HUES64 (cell line): ENCODE measurements around the gene USP26. TPM values are rescaled to one million over a fixed set of nuclear protein-coding genes. Genes with fewer than 3 reads are reported as not detected.
"Not testable (repeated sequence)": the region's sequence is repeated elsewhere in the genome, so short reads cannot be mapped to it uniquely, and the experiment has no call there.

ENCODE experiments used
- H3K27ac ChIP-seq: 2 replicates; pipeline ENCODE4 v1.7.0; 2013; ENCODE audit warnings: low read depth, low read length, inconsistent platforms
- H3K27me3 ChIP-seq: 2 replicates; pipeline ENCODE4 v1.6.1; 2013; ENCODE audit warnings: mild to moderate bottlenecking, low read length; ENCODE audit not compliant: insufficient read depth
- H3K36me3 ChIP-seq: 2 replicates; pipeline ENCODE4 v1.6.1; 2013; ENCODE audit warnings: mild to moderate bottlenecking, low read length; ENCODE audit not compliant: insufficient read depth
- H3K4me1 ChIP-seq: 2 replicates; pipeline ENCODE4 v1.6.1; 2013; ENCODE audit warnings: mild to moderate bottlenecking, low read length, moderate library complexity; ENCODE audit not compliant: insufficient read depth
- H3K4me3 ChIP-seq: 2 replicates; pipeline ENCODE4 v1.5.1; 2013; ENCODE audit warnings: mild to moderate bottlenecking, low read length, moderate library complexity
- H3K9ac ChIP-seq: 2 replicates; pipeline ENCODE4 v1.6.1; 2013; ENCODE audit warnings: mild to moderate bottlenecking, low read depth, low read length
- H3K9me3 ChIP-seq: 2 replicates; pipeline ENCODE4 v1.6.1; 2013; ENCODE audit warnings: low read depth, low read length; ENCODE audit not compliant: insufficient read depth
- WGBS: fragments of 150-250, 120-280 bp; methylation state at CpG from one replicate; pipeline ENCODE4 v1.1.7; 2013; ENCODE audit warnings: missing lambda C conversion rate; 5-methylcytosine and 5-hydroxymethylcytosine counted together
- polyA plus RNA-seq, 2 experiments: library from polyadenylated mRNA; stranded (reverse); fragments of 50-300 nt; gene quantifications; one replicate each; pipeline ENCODE4 v1.2.3, GENCODE V29; 2013

USP26 gene, protein sequence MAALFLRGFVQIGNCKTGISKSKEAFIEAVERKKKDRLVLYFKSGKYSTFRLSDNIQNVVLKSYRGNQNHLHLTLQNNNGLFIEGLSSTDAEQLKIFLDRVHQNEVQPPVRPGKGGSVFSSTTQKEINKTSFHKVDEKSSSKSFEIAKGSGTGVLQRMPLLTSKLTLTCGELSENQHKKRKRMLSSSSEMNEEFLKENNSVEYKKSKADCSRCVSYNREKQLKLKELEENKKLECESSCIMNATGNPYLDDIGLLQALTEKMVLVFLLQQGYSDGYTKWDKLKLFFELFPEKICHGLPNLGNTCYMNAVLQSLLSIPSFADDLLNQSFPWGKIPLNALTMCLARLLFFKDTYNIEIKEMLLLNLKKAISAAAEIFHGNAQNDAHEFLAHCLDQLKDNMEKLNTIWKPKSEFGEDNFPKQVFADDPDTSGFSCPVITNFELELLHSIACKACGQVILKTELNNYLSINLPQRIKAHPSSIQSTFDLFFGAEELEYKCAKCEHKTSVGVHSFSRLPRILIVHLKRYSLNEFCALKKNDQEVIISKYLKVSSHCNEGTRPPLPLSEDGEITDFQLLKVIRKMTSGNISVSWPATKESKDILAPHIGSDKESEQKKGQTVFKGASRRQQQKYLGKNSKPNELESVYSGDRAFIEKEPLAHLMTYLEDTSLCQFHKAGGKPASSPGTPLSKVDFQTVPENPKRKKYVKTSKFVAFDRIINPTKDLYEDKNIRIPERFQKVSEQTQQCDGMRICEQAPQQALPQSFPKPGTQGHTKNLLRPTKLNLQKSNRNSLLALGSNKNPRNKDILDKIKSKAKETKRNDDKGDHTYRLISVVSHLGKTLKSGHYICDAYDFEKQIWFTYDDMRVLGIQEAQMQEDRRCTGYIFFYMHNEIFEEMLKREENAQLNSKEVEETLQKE
- not detected for polyA plus RNA-seq (2013, experiment 1 of 2)
- polyA plus RNA-seq (2013, experiment 2 of 2), result not detected

DNA sequence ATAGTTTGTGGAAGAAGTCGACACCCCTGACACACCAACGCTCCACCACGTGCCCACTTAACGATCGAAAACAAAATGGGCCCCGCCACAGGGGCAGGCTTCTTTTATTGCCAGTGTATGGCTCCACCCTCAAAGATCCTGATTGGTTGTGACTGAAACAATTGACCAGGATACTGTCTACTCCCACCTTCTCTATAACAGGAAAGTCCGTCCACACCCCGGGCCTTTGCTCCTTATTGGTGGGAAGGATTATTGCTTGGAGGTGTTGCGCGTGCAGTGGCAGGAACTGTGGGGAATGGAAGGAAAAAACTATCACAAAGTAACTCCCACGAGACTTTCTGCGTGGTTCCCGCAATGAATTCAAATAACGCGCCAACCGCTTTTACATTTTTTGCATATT, at the start of gene USP26:
Gene USP26, minus strand, starts transcription at position 79 of the 400 bp plus-strand sequence. CDS start 68,889 bp downstream, outside the sequence.
- Histone ChIP-seq H3K9ac (no peak within 1 kb of the TSS), H3K36me3 (no peaks in the 10 kb centered on the region), H3K4me3 (no peak within 1 kb of the TSS), H3K9me3 (no peaks in the 10 kb centered on the region), H3K4me1 (no peaks in the 10 kb centered on the region), H3K27ac (no peak within 1 kb of the TSS), H3K27me3 (no peaks in the 10 kb centered on the region)
- 96% methylated on average over 12 of the region's 16 CpGs for WGBS

DNA sequence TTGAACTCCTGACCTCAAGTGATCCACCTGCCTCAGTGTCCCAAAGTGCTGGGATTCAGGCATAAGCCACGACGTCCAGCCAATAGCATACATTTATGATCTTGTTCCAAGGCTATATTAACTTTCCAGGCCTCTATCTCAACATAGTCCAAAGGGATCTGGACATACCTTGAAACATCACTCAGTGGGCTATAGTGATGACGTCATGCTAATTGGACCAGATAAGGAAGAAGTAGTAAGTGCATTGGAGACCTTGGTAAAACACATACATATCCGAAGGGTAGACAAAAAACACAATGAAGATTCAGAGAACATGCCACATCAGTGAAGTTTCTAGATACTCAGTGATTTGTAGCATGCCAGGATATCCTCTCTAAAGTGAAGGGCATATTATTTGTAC, 37.4 kb upstream of the USP26 start:
- H3K27ac ChIP-seq, result no peak overlapping the region
- H3K4me3 ChIP-seq, result no peak overlapping the region
- H3K9ac ChIP-seq, result no peak overlapping the region
- H3K36me3 ChIP-seq, result no peaks in the 10 kb centered on the region
- 95% methylated on average over 4 of the region's 4 CpGs for WGBS
- no peaks in the 10 kb centered on the region for H3K4me1 ChIP-seq
- H3K27me3 ChIP-seq, result no peaks in the 10 kb centered on the region
- H3K9me3 ChIP-seq, result no peaks in the 10 kb centered on the region

DNA sequence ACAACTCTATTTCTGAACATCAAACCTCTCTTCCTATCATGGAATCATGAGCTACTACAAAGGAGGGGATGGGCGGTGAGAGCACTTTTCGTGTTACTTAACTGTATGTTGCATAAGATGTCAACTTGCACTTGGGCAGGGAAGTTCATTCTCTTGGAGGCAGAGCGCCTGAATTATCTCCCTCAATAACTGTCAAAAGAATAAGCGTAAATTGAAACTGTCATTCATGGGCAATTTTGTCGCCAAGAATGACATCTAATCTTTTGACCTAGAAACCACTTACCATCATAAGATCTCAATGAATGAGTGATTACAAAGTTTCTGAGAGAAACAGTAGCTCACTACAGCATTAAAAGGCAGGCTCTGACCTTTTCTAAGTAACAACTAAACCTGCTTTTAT, 23.5 kb upstream of the USP26 start:
- no peak overlapping the region for H3K9ac ChIP-seq
- H3K4me1 ChIP-seq, result peaks cover 7% of the 10 kb centered on the region; the same call in 1 of the 2 replicates
- no peak overlapping the region for H3K27ac ChIP-seq
- H3K36me3 ChIP-seq, result no peaks in the 10 kb centered on the region
- 96% methylated on average over 5 of the region's 5 CpGs for WGBS
- H3K27me3 ChIP-seq, result no peaks in the 10 kb centered on the region
- H3K4me3 ChIP-seq, result no peak overlapping the region
- H3K9me3 ChIP-seq, result no peaks in the 10 kb centered on the region

DNA sequence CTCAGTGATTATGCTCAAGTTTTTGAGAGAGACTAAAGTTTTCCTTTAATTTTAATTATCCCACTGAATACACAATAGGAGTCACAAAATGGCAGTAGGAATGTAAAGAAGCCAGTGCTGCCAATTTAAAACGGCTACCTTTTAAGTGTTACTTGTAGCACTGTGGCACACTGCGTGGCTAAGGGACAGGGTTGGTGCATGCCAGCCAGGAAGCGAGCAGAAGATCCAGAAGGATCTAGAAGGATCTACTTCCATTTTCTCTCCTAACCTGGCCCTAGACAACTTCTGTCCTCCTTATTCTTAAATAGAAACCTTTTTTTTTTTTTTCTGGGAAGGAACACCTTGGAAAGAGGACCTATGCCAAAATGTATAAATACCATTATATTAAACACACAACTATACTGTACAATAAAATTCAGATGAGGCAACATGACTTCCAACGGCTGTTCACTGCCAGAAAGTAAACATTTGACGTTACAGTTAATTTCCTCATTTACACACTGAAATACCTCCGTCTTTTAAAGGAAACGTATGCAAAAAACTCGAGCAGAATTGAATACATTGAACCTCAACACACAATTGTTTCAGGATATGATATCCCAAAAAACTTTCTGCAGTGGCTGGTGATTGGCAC, 2.7 kb downstream of the USP26 start:
- 96% methylated on average over 8 of the region's 8 CpGs for WGBS
- H3K4me3 ChIP-seq, result no peak overlapping the region
- no peaks in the 10 kb centered on the region for H3K36me3 ChIP-seq
- no peak overlapping the region for H3K9ac ChIP-seq
- no peaks in the 10 kb centered on the region for H3K4me1 ChIP-seq
- no peaks in the 10 kb centered on the region for H3K9me3 ChIP-seq
- no peaks in the 10 kb centered on the region for H3K27me3 ChIP-seq
- H3K27ac ChIP-seq, result no peak overlapping the region

DNA sequence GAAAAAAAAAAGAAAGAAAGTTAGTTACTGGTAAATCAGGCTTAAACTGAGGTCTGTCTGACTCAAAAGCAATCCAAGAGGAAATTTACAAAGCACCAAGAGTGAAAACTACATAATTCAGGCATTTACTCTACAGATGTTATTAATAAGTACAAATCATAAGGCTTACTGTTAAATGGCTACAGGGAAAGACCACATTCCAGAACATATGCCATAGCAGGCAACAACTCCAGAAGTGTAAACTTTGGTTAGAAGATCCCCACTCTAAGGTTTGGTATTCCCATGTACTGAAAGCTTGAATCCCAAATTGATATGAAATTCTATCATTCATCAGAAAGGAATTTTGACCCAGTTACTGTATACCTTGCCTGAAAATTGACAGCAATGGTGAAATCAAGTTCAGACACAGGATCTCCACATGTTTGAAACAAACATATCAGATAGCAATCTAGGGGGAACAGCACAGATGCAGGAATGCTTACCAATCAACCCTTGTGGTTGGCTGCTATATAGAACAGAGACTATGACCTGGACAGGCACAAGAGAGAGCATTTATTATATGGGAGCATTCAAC, 6.6 kb downstream of the USP26 start:
- H3K9me3 ChIP-seq, result no peaks in the 10 kb centered on the region
- H3K27ac ChIP-seq, result no peak overlapping the region
- no peaks in the 10 kb centered on the region for H3K4me1 ChIP-seq
- no peak overlapping the region for H3K9ac ChIP-seq
- no peaks in the 10 kb centered on the region for H3K36me3 ChIP-seq
- no peaks in the 10 kb centered on the region for H3K27me3 ChIP-seq
- no peak overlapping the region for H3K4me3 ChIP-seq

DNA sequence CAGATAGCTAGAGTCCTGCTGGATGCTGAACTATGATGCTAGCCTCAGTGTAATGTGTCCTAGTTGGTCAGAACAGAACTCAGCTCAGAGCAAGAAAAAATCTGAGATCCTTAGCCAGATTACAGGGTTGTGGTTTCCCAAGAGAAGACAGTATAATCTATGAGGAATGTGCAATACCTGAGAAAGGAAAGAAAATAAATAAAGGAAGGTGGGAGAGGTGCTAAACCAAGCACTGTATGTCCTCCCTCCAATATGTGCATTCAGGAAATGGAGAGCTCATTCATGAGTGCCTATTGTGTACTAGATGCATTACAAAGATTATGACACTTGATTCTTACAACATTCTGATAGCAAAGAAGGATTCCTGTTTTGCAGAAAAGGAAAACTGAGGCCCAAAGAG, 7.5 kb downstream of the USP26 start:
- Histone ChIP-seq H3K4me1 (no peaks in the 10 kb centered on the region), H3K36me3 (no peaks in the 10 kb centered on the region), H3K9ac (no peak overlapping the region), H3K27me3 (no peaks in the 10 kb centered on the region), H3K27ac (no peak overlapping the region), H3K4me3 (no peak overlapping the region), H3K9me3 (no peaks in the 10 kb centered on the region)

DNA sequence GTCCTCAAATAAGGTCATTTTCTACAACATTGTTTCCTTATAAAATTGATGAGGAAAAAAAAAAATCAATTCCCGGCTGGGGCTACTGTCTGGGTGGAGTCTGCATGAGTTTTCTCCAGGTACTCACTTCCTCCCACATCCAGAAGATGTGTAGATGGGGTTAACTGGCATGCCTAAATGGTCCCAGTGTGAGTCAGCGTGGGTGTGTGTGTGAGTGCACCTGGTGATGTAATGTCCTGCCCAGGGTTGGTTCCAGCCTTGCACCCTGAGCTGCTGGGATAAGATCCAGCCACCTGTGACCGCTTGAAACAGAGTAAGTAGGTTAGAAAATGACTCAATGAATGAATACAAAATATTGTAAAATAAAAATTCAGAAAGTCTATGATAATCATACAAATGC, 11.1 kb downstream of the USP26 start:
- 77% methylated on average over 1 of the region's 3 CpGs for WGBS
- Histone ChIP-seq H3K27ac (no peak overlapping the region), H3K4me3 (no peak overlapping the region), H3K36me3 (no peaks in the 10 kb centered on the region), H3K4me1 (no peaks in the 10 kb centered on the region), H3K9ac (no peak overlapping the region), H3K27me3 (no peaks in the 10 kb centered on the region), H3K9me3 (no peaks in the 10 kb centered on the region)

DNA sequence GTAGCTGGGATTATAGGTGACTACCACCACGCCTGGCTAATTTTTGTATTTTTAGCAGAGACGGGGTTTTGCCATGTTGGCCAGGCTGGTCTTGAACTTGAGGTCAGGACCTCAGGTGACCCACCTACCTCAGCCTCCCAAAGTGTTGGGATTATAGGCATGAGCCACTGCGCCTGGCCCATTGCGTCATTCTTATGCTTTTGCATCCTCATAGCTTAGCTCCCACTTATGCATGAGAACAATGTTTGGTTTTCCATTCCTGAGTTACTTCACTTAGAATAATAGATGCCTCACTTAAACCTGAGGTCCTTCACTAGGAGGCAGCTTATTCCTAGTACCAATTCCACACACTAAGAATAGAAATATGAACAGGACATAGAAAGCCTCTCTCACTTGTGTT, 11.9 kb downstream of the USP26 start:
- 93% methylated on average over 4 of the region's 4 CpGs for WGBS
- not testable (repeated sequence) for H3K36me3 ChIP-seq, H3K9ac ChIP-seq, H3K9me3 ChIP-seq, H3K4me1 ChIP-seq, H3K4me3 ChIP-seq, H3K27ac ChIP-seq, H3K27me3 ChIP-seq

DNA sequence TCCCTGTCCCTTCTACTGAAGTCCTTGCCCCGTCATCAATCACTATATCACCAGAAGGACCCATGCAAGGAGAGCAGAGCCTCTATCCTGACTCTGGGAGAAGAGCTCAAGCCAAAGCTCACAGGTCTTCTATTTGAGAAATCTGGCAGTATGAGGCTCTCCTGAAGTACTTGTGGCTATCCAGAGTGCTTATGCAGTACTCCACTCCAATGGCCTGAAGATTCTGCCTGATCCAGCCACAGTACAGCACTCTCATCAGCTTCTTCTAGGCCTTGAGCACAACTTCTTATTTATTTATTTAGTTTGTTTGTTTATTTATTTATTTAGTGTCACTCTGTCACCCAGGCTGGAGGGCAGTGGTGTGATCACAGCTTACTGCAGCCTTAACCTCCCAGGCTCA, 13.0 kb downstream of the USP26 start:
- Histone ChIP-seq H3K36me3 (no peaks in the 10 kb centered on the region), H3K4me3 (no peak overlapping the region), H3K9me3 (no peaks in the 10 kb centered on the region), H3K4me1 (no peaks in the 10 kb centered on the region), H3K27ac (no peak overlapping the region), H3K9ac (no peak overlapping the region), H3K27me3 (no peaks in the 10 kb centered on the region)
- WGBS, result 90% methylated on average over 1 of the region's 1 CpG

DNA sequence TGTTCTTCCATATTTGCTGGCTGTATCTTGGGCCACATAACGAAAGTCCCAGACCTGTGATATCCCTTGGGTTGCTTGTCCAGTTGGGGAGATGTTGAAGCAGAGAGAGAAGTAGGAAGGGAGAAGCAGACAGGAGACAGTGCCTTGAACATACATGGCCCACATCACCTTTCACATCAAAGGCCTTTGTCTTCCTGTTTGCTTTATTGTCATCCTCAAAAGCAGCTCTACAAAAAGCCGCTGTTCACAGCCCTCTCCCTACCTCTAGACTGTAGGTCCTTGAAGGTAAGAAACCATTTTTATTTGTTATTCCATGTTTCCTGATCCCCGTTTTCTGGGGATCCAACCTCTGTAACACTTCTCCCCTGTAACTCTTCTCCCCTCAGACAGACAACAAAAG, 14.9 kb downstream of the USP26 start:
- WGBS, result 97% methylated on average over 3 of the region's 3 CpGs
- Histone ChIP-seq H3K4me1 (no peaks in the 10 kb centered on the region), H3K4me3 (no peak overlapping the region), H3K36me3 (no peaks in the 10 kb centered on the region), H3K27ac (no peak overlapping the region), H3K9me3 (no peaks in the 10 kb centered on the region), H3K9ac (no peak overlapping the region), H3K27me3 (no peaks in the 10 kb centered on the region)

DNA sequence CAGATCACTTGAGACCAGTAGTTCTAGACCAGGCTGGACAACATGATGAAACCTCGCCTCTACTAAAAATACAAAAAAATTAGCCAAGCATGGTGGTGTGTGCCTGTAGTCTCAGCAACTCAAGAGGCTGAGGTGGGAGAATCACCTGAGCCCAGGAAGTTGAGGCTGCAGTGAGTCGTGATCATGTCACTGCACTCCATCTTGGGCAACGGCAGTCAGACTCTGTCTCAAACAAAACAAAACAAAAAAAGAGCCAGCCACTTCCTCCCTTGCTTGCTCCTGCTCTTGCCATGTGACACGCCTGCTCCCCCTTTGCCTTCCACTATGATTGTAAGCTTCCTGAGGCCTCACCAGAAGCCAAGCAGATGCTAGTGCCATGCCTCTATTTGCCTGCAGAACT, 19.1 kb downstream of the USP26 start:
- H3K4me1 ChIP-seq, H3K36me3 ChIP-seq, H3K27me3 ChIP-seq, H3K4me3 ChIP-seq, H3K9me3 ChIP-seq, H3K9ac ChIP-seq, H3K27ac ChIP-seq: not testable (repeated sequence)
- WGBS, result 91% methylated on average over 4 of the region's 4 CpGs
